NCI-H2196 treated with DMSO at 0.1 percent for 48 hours (cell line): Measurements from ENCODE around the gene LSAMP.

Experiments
- DNase-seq: peaks from one replicate; lab custom pipeline; 2025; ENCODE audit not compliant: unreplicated experiment; lab: John Stamatoyannopoulos, UW

Gene LSAMP

DNA sequence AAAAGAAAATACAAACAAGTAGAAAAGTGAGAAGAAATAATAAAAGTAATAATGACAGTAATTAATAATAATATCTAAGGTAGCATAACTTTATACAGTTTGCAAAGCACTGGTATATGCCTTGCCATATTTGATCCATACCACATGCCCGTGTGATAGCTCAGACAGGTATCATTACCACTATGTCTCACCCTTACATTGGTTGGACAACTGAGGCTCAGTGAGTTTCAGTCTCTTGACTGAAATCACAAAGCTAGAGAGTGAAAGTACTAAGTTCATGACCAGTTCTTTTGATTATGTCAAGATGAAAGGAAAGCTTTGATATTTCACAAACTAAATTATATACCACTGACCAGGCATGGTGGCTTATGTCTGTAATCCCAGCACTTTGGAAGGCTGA lies 413.1 kb downstream of the LSAMP start:
- no peak for DNase-seq

DNA sequence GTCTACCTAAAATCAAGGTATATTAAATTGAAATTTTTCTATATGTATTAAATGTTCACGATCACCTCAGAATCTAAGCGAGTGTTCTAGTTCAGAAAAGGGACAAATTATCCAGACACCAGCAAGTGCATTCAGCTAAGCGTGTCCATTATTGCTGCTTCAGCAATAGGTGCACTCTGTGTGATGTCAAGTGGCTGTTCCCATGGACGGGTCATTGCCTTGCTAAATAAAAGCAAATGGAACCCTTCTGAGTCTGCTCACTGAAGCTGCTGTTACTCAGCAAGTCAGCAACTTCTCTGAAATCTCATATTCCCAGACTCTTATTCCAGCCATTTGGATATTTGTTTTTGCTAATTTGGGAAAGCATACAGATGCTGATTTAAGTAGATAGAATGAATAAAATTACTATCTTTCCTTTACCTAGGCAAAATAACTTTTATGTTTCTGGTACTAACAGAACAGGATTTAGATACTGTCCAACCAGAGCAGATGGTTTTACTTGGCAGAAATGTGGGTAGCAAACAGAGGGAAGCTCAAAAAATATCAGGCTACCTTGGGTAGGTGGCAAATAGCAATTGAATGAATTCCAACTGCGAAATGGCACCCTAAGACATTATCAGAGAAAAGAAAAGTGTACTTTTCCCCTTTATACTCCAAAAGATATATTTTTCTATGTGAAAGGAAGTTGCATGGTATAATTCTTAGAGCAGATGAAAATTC lies 415.0 kb downstream of the LSAMP start:
- DNase-seq, result no peak

DNA sequence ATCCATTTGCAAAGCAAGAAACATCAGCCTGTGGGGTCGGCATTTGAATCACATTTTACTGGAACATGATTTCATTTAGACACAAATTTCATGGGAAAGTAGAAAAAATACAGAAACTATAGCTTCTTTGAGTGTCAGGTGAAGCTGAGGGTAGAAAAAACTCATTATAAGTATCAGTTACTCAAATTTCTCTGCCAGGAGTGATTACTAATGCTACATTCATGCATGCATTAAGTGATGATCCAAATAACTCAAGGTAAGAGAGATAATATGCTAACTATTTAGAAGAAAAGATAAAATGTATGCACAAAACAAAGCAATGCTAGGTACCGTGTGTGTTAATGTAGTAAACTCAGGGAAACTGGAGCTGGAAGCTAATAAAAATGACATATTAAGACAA lies 416.0 kb downstream of the LSAMP start:
- no peak for DNase-seq

DNA sequence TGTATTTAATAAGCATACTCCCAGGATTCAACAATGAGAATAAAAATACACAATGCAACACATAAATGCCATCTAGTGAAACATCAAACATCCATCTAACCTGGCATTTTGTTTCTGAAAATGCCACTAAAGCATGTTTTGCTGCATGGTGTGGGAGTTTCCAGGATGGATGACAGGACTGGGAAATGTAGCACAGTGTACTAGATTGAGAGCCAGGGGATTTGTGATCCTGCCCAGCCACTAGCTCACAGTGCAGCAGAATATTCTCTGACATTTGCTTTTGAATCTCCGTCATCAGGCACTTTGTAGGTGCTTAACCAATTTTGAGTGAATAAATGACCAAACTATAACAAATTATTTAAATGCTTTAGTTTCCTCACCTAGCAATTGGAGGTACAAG lies 417.1 kb downstream of the LSAMP start:
- DNase-seq, result no peak

DNA sequence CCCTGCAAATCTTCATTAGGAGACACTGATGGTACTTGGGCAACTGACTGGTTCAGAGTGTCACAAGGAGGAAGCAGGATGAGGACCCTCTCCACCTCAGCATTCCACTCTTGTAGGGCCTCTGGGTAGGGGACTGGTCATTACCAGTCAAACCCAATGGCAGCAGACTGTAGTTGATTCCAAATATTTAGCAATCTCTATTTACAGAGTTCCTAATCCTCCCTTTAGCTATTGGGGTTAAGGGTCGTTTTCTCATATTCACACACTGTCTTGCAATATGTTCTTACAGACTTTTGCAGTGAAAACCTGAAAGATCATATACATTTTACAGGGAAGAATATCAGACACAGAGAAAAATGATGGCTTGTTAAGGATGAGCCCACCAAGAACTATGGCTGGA lies 424.3 kb downstream of the LSAMP start:
- no peak for DNase-seq

DNA sequence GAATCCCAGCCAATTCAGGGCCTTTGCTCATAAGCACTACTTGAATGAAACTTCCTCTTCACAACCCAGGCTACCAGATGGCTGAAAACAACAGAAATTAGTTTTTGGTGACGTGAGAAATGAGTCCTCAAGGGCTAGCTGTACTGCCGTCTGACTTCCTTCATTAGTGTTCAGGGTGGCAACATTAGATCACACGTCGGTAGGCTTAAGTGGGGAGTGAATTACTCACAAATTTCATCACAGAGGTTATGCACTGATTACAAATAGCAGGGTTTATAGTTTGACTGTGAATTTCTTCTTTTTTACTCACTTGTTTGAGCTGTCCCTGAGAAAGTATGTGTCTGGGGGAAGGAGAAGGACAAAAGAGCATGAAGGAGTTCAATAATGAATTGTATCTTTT lies 424.8 kb downstream of the LSAMP start:
- DNase-seq, result no peak

DNA sequence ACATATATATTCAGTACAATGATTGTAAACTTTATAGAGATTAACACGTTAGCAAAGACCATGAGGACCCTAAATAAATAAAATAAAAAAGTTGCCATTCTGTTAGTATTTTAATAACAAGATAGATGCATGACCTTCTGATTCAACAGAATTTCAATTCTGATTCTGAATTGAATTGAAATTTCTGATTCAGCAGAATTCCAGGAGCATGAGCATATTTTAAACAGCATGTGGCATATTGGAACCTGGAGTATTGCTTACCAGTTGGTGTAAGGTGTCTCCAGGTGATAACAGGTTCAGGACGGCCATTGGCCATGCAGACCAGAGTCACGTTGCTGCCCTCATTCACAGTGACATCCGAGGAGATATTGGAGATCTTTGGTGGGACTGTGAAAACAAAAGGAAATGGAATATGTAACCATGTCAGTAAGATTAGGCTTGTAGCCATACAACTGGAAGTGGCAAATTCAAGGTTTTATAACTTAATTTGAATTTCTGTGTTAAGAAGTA lies 426.0 kb downstream of the LSAMP start:
- DNase-seq, result no peak

DNA sequence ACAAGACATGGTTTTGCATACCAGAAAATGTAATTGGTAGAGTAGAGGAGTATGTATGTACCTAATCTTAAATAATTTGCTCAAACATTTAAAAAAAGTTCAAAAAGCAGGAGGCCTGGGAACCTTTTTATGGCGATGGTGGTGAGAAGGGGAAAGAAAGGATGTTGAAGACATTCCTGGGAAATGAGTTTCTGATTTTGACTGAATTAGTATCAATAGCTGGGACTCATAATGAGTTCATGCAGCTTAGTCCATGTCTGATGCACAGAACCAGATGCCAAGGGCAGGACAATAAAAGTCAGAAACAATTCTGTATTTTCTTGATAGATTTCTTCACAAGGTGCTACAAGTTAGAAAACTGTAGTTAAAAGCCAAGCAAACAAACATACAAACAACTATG lies 426.6 kb downstream of the LSAMP start:
- DNase-seq, result no peak

DNA sequence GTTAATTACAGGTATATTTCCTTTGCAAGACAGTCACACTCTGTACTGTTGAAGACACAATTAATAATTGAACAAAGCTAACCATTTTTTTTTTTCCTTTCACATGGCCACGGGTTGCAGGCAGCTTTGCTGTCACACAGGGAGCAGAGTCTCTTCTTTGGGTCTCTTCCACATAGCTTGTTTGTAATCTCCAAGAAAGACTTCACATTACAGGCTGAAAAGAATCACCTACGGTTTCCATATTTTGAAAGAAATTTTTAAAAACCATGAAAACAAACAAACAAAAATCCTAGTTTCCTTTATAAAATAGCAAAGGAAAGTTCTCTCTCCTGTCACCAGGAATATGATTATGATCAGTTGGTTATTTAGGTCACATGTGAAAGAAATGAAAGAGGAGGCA lies 429.4 kb downstream of the LSAMP start:
- no peak for DNase-seq

DNA sequence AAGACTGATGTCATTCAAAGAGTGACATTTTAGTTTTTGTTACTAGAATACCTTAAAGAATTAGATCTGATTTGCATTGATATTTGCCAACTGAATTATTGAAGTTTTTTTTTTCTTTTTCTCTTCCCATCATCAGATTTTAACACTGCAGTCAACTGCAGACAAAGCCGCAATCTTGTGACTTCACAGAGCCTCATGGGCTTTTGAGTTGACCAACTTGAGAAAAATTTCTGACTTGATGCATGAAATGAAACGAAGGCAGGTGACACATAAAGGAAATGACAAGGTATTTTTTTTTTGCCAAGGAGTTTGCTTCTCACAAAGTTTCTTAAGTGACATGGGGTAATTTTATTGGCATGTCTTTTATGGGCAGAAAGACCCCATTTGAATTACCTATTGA lies 438.3 kb downstream of the LSAMP start:
- no peak for DNase-seq

DNA sequence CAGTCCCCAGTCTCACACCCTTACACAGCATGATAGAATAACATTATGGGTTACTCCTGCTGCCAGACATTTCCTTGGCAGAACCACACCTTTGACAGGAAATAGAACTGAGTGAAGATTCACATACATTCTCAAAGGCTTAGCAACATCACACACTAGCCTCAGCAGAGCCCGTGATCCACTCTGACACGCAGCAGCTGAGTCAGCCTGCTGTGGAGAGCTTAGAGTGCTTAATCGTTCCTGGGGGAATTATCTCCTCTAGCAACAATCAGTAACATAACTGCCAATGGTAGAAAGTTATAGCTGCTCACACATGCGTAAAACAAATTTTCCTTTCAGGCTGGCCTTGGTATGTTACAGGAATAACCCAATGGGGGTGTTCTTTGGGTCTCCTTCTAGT lies 439.9 kb downstream of the LSAMP start:
- no peak for DNase-seq

DNA sequence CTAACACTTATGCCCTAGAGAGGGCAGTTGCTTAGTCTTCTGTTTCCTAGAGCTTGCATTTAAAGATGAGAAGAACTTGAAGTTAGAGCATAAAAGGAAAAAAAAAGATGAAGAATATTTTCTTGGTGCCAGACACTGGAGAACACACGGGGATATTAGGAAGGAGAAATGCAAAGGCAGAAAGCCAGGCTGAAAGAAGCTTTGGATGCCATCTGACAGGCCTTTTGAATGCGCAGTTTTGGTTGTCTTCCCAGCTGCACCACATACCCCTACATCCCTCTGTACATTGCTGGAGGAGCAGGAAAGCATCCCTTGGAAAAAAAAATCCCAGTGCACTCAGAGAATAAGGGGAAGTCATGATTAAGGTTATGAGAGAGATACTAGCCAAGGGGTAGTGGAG lies 443.1 kb downstream of the LSAMP start:
- DNase-seq, result no peak

DNA sequence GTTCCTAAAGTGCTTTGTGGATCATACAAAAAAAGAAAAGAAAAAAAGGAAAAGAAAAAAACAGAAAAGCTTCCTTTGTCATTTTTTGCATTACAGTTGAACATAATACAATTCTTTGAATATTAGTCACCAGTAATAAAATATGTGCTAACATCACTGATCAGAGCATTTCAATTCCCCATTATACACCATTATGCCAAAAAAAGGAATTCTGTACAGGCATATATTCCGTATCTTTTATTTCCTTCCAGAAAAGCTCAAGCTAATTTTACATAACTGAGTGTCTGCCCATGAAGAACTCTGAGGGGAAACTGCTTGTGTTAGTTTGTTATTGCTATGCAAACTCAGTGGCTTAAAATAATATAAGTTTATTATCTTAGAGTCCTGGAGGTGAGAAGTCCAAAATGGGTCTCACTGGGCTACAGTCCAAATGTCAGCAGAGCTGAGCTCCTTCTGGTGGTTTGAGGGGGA lies 444.1 kb downstream of the LSAMP start:
- DNase-seq, result no peak

DNA sequence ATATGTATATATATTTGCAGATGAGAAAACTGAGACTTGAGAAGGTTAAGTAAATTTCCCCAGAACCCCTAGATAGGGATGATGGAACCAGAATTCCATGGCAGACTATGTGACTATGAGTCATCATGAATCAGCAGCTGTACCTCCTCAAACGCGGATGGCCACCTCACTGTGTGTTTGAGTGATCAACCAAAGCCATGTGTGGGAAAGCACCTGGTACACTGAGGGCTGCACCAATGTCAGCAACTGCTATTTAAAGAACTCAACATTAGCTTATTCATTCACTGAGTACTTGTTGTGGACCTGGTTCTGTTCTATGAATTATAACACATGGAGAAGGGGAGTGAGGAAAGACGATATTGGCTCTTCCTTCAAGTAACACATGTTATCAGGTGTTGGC lies 445.0 kb downstream of the LSAMP start:
- DNase-seq, result no peak

DNA sequence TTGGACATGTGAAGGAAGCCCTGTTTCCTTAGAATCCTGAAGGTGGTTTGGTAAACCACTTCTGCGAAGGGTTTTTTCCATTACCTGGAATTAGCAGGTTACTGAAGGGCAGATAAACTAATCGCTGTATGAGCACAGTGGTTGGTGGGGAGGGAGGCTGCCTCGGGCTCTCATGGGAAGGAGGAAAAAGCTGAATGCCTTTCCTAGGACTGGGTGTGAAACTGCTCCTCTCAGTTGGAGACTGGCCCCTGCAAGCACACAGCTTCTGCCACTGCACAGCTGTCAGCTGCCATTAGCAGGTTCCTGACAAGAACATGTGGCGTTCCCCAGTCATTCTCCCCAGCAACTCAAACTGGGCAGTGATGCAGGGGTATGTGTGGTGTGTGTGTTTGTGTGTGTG lies 445.7 kb downstream of the LSAMP start:
- no peak for DNase-seq

DNA sequence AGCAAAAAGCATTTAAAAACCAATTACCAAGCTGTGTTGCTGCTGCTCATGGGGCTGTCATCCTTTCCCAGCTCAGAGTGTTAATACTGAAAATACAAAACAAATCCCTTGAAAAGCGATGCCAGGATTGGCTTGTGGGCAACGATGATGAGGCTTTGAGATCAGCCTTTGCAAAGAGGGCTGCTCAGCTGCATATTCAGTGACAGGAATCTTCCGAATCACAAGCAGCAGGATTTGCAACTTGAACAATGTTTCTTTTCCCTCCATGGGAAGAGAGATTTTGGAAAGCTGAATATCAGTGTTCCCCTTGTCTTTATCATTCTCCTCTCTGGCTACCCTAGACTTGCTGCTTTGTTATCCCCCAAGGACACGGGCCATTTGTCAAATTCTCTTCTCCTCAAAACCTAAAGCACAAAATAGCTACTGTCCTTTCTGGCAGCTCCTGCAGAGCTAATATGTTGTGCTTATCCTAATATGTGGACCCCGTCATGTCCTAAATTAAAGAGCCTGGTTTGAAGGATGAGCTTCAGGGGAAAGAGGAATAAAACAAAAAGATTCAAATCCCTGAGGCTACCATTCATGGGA lies 446.2 kb downstream of the LSAMP start:
- no peak for DNase-seq

DNA sequence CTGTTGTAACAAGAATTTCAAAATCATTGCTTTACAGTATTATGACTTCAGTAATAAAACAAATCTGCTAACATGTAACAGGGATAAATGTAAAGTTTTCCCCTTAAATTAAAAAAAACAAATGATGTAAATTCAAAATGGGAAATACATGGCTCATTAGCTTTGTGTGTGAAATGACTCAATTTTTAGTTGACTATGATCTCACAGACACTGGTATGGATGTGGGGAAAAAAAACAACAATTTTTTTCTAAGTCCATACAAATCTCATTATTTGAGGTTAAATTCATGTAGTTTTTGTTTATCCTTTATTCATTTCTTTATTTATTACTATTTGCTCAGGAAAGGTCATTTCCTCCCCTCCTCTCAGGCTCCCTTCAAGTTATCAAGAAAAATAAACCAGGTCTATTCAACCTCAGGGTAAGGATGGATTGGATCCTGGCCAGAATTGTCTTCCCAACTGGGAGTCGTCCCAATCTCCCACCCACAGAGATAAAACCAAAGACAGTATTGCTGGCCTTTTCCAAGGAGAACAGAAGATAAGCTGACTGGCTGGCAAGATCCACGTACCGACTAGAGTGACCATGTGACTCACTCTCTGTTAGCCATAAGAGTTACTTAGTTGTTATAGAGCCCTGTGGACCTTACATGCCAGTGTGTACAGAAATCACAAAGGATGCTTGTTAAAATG lies 448.7 kb downstream of the LSAMP start:
- no peak for DNase-seq

DNA sequence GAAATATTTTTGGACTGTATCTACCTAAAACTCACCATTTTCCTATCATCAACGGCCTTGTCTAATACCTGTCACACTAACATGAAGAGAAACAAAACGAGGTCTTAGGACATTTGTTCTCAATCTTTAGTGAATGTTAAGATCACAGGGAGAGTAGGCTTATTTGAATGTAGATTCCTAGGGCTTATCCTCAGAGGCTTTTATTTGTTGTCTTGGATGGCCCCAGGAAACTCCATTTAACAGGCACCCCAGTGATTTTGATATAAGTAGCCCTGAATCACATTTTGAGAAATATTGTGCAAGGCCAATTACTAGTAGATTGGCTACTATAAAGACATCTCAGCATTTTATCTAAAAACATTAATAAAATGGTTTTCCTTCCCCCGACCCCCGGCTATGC lies 454.6 kb downstream of the LSAMP start:
- no peak for DNase-seq

DNA sequence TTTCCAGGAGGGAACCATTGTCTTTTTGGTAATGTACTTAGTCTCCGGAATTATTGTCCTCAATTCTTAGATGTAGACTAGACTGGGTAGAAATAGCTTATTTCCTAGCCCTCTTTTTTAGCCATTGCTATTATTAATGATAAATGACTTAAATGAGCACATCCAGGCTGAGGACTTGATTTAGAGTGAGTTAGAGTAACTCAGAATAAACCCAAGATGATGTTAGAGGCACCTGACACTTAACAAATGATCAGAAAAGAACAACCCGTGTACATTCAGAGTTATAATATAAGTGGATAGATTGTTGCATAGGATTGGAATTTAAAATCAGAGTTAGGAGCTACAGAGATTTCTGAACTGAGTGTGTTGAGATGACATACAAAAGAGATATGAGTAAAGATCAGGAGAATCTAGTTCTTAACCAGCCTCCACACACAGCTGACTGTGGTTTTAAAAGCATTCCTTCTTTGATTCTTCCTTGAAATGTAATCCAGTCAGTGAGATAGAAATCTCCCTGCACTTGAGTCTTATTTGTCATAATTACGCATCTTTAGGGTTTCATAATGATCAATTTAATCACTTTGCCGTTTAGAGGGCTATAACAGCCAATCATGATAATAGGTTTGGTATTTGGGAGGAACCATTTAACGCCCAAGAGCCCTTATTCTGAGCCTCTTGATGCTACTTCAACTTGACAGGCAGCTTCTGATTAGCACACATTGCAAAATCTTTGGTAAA lies 455.4 kb downstream of the LSAMP start:
- no peak for DNase-seq

DNA sequence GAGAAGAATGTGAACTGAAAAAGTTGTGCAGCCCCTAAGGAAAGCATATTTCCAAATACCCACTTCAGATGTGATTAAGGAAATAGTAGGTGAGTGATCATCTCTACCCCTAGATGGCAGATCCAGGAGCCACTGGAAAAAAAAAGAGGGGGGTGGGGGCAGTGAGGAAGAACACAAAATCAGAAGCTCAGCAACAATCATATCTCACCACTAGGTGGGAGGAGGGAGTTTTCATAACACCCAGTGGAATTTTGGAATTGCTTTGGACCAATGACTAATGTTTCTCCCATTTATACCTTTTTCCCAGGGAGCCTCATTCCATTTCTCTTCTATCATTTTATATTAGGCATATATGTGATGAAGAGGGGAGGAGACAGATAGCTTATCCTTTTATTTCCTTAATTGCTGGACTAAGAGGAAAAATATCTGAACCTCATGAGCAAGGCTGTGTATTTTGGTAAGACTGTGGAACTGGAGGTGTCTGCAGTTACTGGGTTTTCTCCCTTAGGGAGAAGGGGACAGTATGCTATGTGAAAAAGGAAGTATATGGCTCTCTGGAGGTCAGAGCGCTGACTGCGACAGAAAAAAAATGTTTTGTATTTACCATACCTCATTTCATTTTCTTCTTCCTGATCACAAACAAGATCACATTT lies 458.6 kb downstream of the LSAMP start:
- DNase-seq, result no peak

DNA sequence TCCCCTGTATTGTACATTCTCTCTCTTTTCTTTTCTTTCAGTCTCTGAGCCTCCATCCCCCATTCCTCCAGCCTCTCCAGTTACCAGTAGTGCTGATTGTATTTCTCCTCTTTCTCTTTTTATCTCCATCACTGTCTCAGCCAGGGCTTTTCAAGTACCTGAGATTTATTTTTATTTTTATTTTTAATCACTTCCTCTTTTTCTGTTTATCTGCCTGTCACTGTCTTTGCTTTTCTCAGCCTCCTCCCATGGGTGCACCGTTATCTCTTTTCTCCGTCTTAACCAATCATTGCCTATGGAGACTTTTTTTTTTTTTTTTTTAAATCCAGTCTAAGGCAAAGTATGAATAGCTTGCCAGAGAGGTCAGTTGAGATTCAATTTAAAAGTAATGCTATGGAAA lies 462.7 kb downstream of the LSAMP start:
- DNase-seq, result no peak
